BE2C (cell line): ENCODE data around the gene ERICH3.

Experiments
- DNase-seq: peaks from one replicate; pipeline ENCODE4 v3.0.0-alpha.2; 2020
- H3K27me3 ChIP-seq: fragments of 250-450 bp; sonication (Bioruptor Pico); 2 replicates; pipeline ENCODE4 v1.5.1; 2020; ENCODE audit warnings: mild to moderate bottlenecking
- H3K36me3 ChIP-seq: fragments of 250-450 bp; sonication (Bioruptor Pico); 2 replicates; pipeline ENCODE4 v1.5.1; 2020; ENCODE audit warnings: mild to moderate bottlenecking
- H3K4me1 ChIP-seq: fragments of 250-450 bp; sonication (Bioruptor Pico); 2 replicates; pipeline ENCODE4 v1.5.1; 2020
- H3K4me3 ChIP-seq: 2 replicates; pipeline ENCODE4 v1.5.1; 2011; ENCODE audit warnings: low read depth, low read length
- H3K9me3 ChIP-seq: fragments of 250-450 bp; sonication (Bioruptor Pico); 2 replicates; pipeline ENCODE4 v1.5.1; 2020
- CTCF ChIP-seq: IDR thresholded peaks from 2 replicates; pipeline ENCODE4 v1.5.1; 2012; ENCODE audit warnings: mild to moderate bottlenecking, low read depth, low read length

ERICH3 gene

DNA sequence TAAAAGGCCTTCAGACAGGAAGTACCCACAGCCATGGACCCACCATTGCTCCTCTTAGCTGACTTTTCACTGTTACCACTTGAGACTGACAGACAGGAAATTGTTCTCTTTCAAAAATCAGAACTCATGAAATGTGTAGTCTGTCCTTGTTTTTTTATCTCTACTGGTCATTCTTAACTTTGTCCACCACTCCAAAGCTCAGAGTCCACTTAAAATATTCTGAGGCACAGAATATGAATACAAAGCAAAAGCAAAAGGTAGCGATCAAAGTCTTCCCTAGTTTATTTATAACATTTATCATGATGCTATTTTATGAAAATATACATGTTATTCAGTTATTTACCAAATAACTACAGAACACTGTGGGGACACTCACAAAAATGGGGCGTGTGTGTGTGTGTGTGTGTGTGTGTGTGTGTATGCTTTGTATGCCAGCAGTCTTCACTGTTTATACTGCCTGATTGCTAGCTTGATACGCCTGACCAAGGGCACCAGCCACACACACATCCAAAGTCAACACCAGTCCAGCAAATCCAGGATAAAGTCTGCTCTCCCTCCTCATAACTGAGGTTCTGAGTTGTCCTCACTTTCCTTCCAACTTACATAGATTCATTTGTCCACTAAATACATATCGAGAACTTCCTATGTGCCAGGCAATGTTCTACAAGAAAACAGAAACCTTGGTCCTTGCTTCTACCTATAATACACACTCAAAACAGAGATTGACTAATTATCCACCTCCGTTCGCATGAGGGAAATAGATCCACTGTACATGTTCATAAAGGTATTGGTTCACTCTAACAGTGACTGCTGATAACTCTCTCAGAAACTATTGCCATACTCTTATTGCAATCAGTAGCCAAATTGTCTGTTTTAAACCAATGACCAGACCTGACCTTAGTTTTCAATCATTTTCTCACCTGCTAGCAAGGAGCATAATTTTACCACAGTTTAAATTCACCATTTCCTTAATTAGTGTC, 79.4 kb downstream of the ERICH3 start:
- Histone ChIP-seq H3K27me3 (no peaks in the 10 kb centered on the region), H3K9me3 (no peaks in the 10 kb centered on the region), H3K4me1 (peaks cover 12% of the 10 kb centered on the region; the same call in 1 of the 2 replicates), H3K36me3 (no peaks in the 10 kb centered on the region), H3K4me3 (no peak overlapping the region)
- DNase-seq = no peak
- no peak for TF ChIP-seq CTCF

GRCh38 chr1:74592580-74593355, 80.8 kb downstream of the ERICH3 start:
- no peaks in the 10 kb centered on the region for H3K36me3 ChIP-seq
- H3K4me3 ChIP-seq = no peak overlapping the region
- peaks cover 12% of the 10 kb centered on the region; the same call in 1 of the 2 replicates for H3K4me1 ChIP-seq
- DNase-seq = no peak
- H3K9me3 ChIP-seq = no peaks in the 10 kb centered on the region
- H3K27me3 ChIP-seq = no peaks in the 10 kb centered on the region
- TF ChIP-seq CTCF = no peak

- no peaks in the 10 kb centered on the region for H3K27me3 ChIP-seq
- peak overlapping the region; percentile 11; the same call in 1 of the 2 replicates for H3K4me3 ChIP-seq
- TF ChIP-seq CTCF = no peak
Observed at GRCh38 chr1:74591949-74592348, 81.6 kb downstream of the ERICH3 start.

GRCh38 chr1:74590288-74590687, 83.3 kb downstream of the ERICH3 start:
- H3K4me1 ChIP-seq = peaks cover 12% of the 10 kb centered on the region; the same call in 1 of the 2 replicates
- no peaks in the 10 kb centered on the region for H3K36me3 ChIP-seq
- H3K27me3 ChIP-seq = no peaks in the 10 kb centered on the region
- no peak overlapping the region for H3K4me3 ChIP-seq
- no peak for DNase-seq
- H3K9me3 ChIP-seq = no peaks in the 10 kb centered on the region
- no peak for TF ChIP-seq CTCF

More at GRCh38 chr1:74591949-74592348, 81.6 kb downstream of the ERICH3 start:
- no peaks in the 10 kb centered on the region for H3K36me3 ChIP-seq
- DNase-seq = no peak
- H3K4me1 ChIP-seq = peaks cover 12% of the 10 kb centered on the region; the same call in 1 of the 2 replicates
- no peaks in the 10 kb centered on the region for H3K9me3 ChIP-seq

GRCh38 chr1:74587888-74588287, 85.7 kb downstream of the ERICH3 start:
- no peak for DNase-seq
- no peak for TF ChIP-seq CTCF
- Histone ChIP-seq H3K9me3 (no peaks in the 10 kb centered on the region), H3K4me3 (no peak overlapping the region), H3K36me3 (no peaks in the 10 kb centered on the region), H3K27me3 (no peaks in the 10 kb centered on the region), H3K4me1 (peaks cover 12% of the 10 kb centered on the region; the same call in 1 of the 2 replicates)
